HL-60/S4 treated with phorbol 12-myristate 13-acetate at 8.2 ng/mL for 4 days and 3 days (cell line): Measurements from ENCODE around the gene P2RX7.
"Not testable (repeated sequence)": the region's sequence is repeated elsewhere in the genome, so short reads cannot be mapped to it uniquely, and the experiment has no call there.

Experiments used
- in situ Hi-C: fragments of 300-500 bp; cut with MboI; formaldehyde crosslinking; loops from 2 replicates; pipeline ENCODE4 v1.15.0; 2022; ENCODE audit warnings: low sequenced_read_pairs

Gene P2RX7

GRCh38 chr12:121133838-121134237 lies 1.2 kb downstream of the P2RX7 start:
- in situ Hi-C loops, result no loop called here

GRCh38 chr12:121135320-121135719 lies 2.6 kb downstream of the P2RX7 start:
- in situ Hi-C loops, result no loop called here

- in situ Hi-C loops, result no loop called here
Observed at GRCh38 chr12:121137512-121137911, 4.8 kb downstream of the P2RX7 start.

GRCh38 chr12:121138284-121138683 lies 5.6 kb downstream of the P2RX7 start:
- in situ Hi-C loops, result no loop called here

- in situ Hi-C loops, result no loop called here
Observed at GRCh38 chr12:121139286-121139685, 6.6 kb downstream of the P2RX7 start.

GRCh38 chr12:121142171-121142950 lies 9.7 kb downstream of the P2RX7 start:
- in situ Hi-C loops, result no loop called here

- in situ Hi-C loops, result no loop called here
Observed at GRCh38 chr12:121144416-121144914, 11.8 kb downstream of the P2RX7 start.

GRCh38 chr12:121145221-121145620 lies 12.5 kb downstream of the P2RX7 start:
- in situ Hi-C loops, result no loop called here

- in situ Hi-C loops, result not testable (repeated sequence)
Observed at GRCh38 chr12:121149289-121149688, 16.6 kb downstream of the P2RX7 start.

GRCh38 chr12:121154793-121155375 lies 22.2 kb downstream of the P2RX7 start:
- in situ Hi-C loops, result no loop called here

GRCh38 chr12:121156365-121156764 lies 23.7 kb downstream of the P2RX7 start:
- in situ Hi-C loops, result no loop called here

GRCh38 chr12:121158085-121158484 lies 25.4 kb downstream of the P2RX7 start:
- in situ Hi-C loops, result no loop called here

GRCh38 chr12:121158728-121159351 lies 26.2 kb downstream of the P2RX7 start:
- in situ Hi-C loops, result not testable (repeated sequence)

- in situ Hi-C loops, result no loop called here
Observed at GRCh38 chr12:121159467-121160307, 27.0 kb downstream of the P2RX7 start.

- in situ Hi-C loops, result no loop called here
Observed at GRCh38 chr12:121162384-121162783, 29.7 kb downstream of the P2RX7 start.

- in situ Hi-C loops, result no loop called here
Observed at GRCh38 chr12:121162985-121163384, 30.3 kb downstream of the P2RX7 start.

- in situ Hi-C loops, result not testable (repeated sequence)
Observed at GRCh38 chr12:121164839-121165238, 32.2 kb downstream of the P2RX7 start.

- in situ Hi-C loops, result no loop called here
Observed at GRCh38 chr12:121165316-121165715, 32.6 kb downstream of the P2RX7 start.

GRCh38 chr12:121166356-121166755 lies 33.7 kb downstream of the P2RX7 start:
- in situ Hi-C loops, result no loop called here

GRCh38 chr12:121167232-121167820 lies 34.6 kb downstream of the P2RX7 start:
- in situ Hi-C loops, result no loop called here

- in situ Hi-C loops, result no loop called here
Observed at GRCh38 chr12:121167951-121168350, 35.3 kb downstream of the P2RX7 start.
